Mucosa of descending colon (tissue), 3 donors: ENCODE data around the gene HIGD1B. TPM values are rescaled to one million over a fixed set of nuclear protein-coding genes. Genes with fewer than 3 reads are reported as not detected.

Experiments used
- ATAC-seq: fragments of 200-7000 bp; cut with Tn5 transposase; one replicate; pipeline ENCODE4 v1.9.1; 2020; ENCODE audit warnings: mild to moderate bottlenecking, moderate library complexity
- DNase-seq, 3 donors: peaks; one replicate each; pipeline ENCODE4 v3.0.0-alpha.2; 2020
- H3K36me3 ChIP-seq: fragments of 200-600 bp; one replicate; pipeline ENCODE4 v1.8.0; 2021; ENCODE audit warnings: low read depth, mild to moderate bottlenecking
- H3K4me1 ChIP-seq: fragments of 200-600 bp; one replicate; pipeline ENCODE4 v1.8.0; 2021; ENCODE audit warnings: low read depth, mild to moderate bottlenecking
- H3K4me3 ChIP-seq: fragments of 200-600 bp; one replicate; pipeline ENCODE4 v1.8.0; 2021; ENCODE audit warnings: mild to moderate bottlenecking
- H3K9me3 ChIP-seq: fragments of 200-600 bp; one replicate; pipeline ENCODE4 v1.8.0; 2021; ENCODE audit warnings: mild to moderate bottlenecking
- CTCF ChIP-seq: fragments of 200-600 bp; IDR thresholded peaks from one replicate; pipeline ENCODE4 v1.8.0; 2022; ENCODE audit warnings: antibody characterized with exemption, mild to moderate bottlenecking
- intact Hi-C, 2 donors: fragments of 100-400 bp; cut with DNase I in 1 of 2; cut with micrococcal nuclease in 1 of 2; formaldehyde crosslinking; loops; one replicate each; pipeline versions ENCODE4 v1.11.0 to v1.11.1; 2022; cut with DNase I, micrococcal nuclease
- total RNA-seq, 3 donors: library from RNA; stranded (reverse); fragmentation: NEBNext Ultra II Directional in 2 of 3; extraction: Animal tissue kit (Norgen Biotek cat#: 25700) in 2 of 3; gene quantifications; one replicate each; pipeline versions ENCODE4 v1.2.1 to v1.2.4, GENCODE V29; 2021 to 2023
- donor health status: DM: no; HTN: no; CAD: no; lungs with moderate emphysema.
- donor health status: DM: no; HTN: no; CAD: no.
- donor health status: DM: no; HTN: yes; CAD: no.

Gene HIGD1B
- total RNA-seq, 3 donors from 2014 or later = 1.6 TPM; not detected in 2

DNA sequence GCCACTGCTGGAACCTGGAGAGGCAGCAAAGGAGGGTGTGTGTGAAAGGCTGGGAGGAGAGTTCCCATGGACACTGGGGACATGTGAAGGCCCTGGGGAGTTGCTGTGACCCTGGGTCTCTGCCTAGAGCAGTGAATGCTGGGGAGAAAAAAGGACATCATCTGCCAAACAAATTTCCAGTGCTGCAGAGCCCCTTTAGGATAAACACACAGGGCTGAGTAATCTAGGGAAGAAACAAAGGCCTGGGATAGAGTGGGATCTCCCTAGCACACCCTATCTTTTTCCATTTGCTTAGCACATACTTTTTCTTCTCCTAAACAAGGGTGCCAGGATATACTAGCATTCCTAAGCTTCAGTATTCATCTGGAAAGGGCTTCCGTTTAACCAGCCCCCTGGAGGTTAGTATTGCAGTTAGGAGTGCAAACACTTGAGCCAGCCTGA is 3.3 kb upstream of the HIGD1B start:
- ATAC-seq = no peak
- DNase-seq = no peak
- H3K4me3 ChIP-seq = no peak overlapping the region
- H3K9me3 ChIP-seq = no peaks in the 10 kb centered on the region
- no peaks in the 10 kb centered on the region for H3K36me3 ChIP-seq
- intact Hi-C loops = no loop called here
- no peak for TF ChIP-seq CTCF
- H3K4me1 ChIP-seq = no peaks in the 10 kb centered on the region

DNA sequence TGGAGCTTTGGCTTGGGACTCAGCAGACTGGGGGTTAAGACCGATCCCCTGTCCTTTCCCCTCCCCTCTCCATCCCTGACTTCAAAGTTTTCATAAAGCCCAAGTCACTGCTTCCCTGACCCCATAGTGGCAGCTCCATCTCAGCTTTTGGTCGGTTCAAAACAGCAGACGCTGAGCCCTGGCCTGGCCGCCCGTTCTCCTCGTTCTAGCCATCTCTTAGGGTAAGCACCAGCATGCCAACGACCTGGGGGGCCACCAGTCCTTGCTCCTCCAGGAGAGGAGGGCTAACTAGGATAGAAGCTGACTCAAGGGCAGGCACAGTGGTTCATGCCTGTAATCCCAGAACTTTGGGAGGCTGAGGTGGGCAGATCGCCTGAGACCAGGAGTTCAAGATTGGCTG is 1.5 kb upstream of the HIGD1B start:
- no peaks in the 10 kb centered on the region for H3K4me1 ChIP-seq
- intact Hi-C loops = no loop called here
- DNase-seq (no peak), ATAC-seq (no peak)
- H3K36me3 ChIP-seq = no peaks in the 10 kb centered on the region
- TF ChIP-seq CTCF = no peak
- H3K9me3 ChIP-seq = no peaks in the 10 kb centered on the region
- H3K4me3 ChIP-seq = no peak overlapping the region

- no peak overlapping the region for H3K4me3 ChIP-seq
- DNase-seq (no peak), ATAC-seq (no peak)
- intact Hi-C loops = no loop called here
- no peak for TF ChIP-seq CTCF
- H3K9me3 ChIP-seq = no peaks in the 10 kb centered on the region
- H3K36me3 ChIP-seq = no peaks in the 10 kb centered on the region
- no peaks in the 10 kb centered on the region for H3K4me1 ChIP-seq
Observed at GRCh38 chr17:44848257-44848795, 643 bp downstream of the HIGD1B start.

- intact Hi-C loops = no loop called here
Observed at GRCh38 chr17:44848961-44849489, 1.3 kb downstream of the HIGD1B start.

DNA sequence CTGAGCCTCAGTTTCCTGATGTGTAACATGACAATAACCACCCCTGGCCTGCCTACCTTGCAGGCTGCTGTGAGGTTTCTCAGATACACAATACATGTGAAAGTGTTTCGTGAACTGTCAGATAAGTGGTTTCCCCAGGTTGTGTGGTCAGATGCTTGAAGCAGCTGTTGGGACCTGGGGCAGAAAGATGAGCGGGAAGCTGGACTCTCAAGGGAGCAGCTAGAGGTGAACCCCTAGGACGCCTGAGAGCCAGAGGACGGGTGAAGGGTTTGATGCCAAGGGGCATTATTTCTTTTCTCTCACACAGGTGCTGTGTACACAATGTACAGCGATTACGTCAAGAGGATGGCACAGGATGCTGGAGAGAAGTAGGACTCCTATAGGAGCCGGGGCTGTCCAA is 2.3 kb downstream of the HIGD1B start:
- no peak for TF ChIP-seq CTCF

More at GRCh38 chr17:44848961-44849489, 1.3 kb downstream of the HIGD1B start:
- Histone ChIP-seq H3K4me3 (no peak overlapping the region), H3K36me3 (no peaks in the 10 kb centered on the region), H3K4me1 (no peaks in the 10 kb centered on the region), H3K9me3 (no peaks in the 10 kb centered on the region)
- DNase-seq (no peak), ATAC-seq (no peak)
- TF ChIP-seq CTCF = no peak

GRCh38 chr17:44850612-44851011 is 2.9 kb downstream of the HIGD1B start:
- intact Hi-C loops = no loop called here
- Histone ChIP-seq H3K4me1 (no peaks in the 10 kb centered on the region), H3K9me3 (no peaks in the 10 kb centered on the region), H3K4me3 (no peak overlapping the region), H3K36me3 (no peaks in the 10 kb centered on the region)
- ATAC-seq (no peak), DNase-seq (no peak)
- no peak for TF ChIP-seq CTCF

More for the DNA sequence above, 2.3 kb downstream of the HIGD1B start:
- intact Hi-C loops = no loop called here
- Histone ChIP-seq H3K9me3 (no peaks in the 10 kb centered on the region), H3K4me3 (no peak overlapping the region), H3K36me3 (no peaks in the 10 kb centered on the region), H3K4me1 (no peaks in the 10 kb centered on the region)
- ATAC-seq (no peak), DNase-seq (no peak)
